ENCODE results near the gene TTR. TPM values are rescaled to one million over a fixed set of nuclear protein-coding genes. Genes with fewer than 3 reads are reported as not detected.

TTR gene
- total RNA-seq, 1 donor from 2014 or later, result not detected

GRCh38 chr18:31553800-31554199, 37.9 kb upstream of the TTR start:
- TF ChIP-seq, protein P1, sequence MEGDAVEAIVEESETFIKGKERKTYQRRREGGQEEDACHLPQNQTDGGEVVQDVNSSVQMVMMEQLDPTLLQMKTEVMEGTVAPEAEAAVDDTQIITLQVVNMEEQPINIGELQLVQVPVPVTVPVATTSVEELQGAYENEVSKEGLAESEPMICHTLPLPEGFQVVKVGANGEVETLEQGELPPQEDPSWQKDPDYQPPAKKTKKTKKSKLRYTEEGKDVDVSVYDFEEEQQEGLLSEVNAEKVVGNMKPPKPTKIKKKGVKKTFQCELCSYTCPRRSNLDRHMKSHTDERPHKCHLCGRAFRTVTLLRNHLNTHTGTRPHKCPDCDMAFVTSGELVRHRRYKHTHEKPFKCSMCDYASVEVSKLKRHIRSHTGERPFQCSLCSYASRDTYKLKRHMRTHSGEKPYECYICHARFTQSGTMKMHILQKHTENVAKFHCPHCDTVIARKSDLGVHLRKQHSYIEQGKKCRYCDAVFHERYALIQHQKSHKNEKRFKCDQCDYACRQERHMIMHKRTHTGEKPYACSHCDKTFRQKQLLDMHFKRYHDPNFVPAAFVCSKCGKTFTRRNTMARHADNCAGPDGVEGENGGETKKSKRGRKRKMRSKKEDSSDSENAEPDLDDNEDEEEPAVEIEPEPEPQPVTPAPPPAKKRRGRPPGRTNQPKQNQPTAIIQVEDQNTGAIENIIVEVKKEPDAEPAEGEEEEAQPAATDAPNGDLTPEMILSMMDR (IDR thresholded peaks at IDR 0.05; ENCODE audit: borderline replicate concordance), result no peak
- H3K27me3 ChIP-seq (ENCODE audit: low read depth), result peaks cover 12% of the 10 kb centered on the region
- H3K4me3 ChIP-seq, result no peak overlapping the region
- no peak for DNase-seq
- no peaks in the 10 kb centered on the region for H3K36me3 ChIP-seq
- no peak overlapping the region for H3K27ac ChIP-seq (replicated peaks)
- intact Hi-C loops (cut with micrococcal nuclease), result loop anchor here (10.0 kb wide), 1 partner anchor 271 kb away; no protein-coding TSS in a partner anchor
- no peaks in the 10 kb centered on the region for H3K9me3 ChIP-seq (replicated peaks)
- no peaks in the 10 kb centered on the region for H3K4me1 ChIP-seq

GRCh38 chr18:31554776-31555175, 36.9 kb upstream of the TTR start:
- intact Hi-C loops (cut with micrococcal nuclease), result loop anchor here (10.0 kb wide), 1 partner anchor 270 kb away; no protein-coding TSS in a partner anchor
- no peak overlapping the region for H3K4me3 ChIP-seq
- H3K27ac ChIP-seq (replicated peaks), result no peak overlapping the region
- H3K36me3 ChIP-seq, result no peaks in the 10 kb centered on the region
- peaks cover 12% of the 10 kb centered on the region for H3K27me3 ChIP-seq (ENCODE audit: low read depth)
- H3K9me3 ChIP-seq (replicated peaks), result no peaks in the 10 kb centered on the region
- no peaks in the 10 kb centered on the region for H3K4me1 ChIP-seq
- no peak for DNase-seq
- TF ChIP-seq, protein P1 (IDR thresholded peaks at IDR 0.05; ENCODE audit: borderline replicate concordance), result no peak

DNA sequence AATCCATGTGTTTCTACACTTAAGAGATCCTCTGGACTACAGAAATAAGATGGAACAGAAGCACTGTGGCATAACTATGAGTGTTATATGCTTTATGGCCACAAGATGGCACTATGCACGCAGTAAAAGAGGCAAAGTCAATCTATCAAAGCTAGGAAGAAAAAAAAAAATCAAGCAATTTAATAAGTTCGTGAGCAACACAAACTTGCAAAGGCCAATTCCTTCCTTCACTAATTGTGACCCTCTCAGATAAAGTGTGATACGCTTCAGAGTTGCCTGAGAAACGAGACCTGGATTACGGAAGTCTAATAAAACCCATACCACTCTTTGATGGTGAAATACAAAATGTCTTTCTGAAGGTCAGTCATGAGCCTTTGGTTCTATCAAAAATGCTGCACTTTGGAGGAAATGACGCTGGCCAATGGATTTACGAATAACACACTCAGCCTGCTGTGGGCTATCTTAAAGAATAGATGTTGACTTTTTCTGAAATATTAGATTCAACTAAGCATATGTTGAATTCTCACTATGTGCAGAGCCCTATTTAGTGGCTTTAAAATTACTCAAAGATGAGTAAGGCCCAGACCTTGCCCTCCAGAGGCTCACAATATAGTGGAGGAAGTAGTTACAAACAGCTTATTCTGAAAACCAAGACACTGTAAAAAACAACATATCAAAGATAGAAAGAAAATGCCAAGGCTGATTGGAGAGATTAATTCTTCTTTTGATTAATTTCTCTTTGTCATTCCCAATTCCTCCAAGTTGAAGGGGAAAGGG, 35.5 kb upstream of the TTR start:
- TF ChIP-seq, protein P1 (IDR thresholded peaks at IDR 0.05; ENCODE audit: borderline replicate concordance), result peak; percentile 86
- Histone ChIP-seq H3K9me3 (replicated peaks) (no peaks in the 10 kb centered on the region), H3K4me3 (no peak overlapping the region), H3K4me1 (no peaks in the 10 kb centered on the region), H3K36me3 (no peaks in the 10 kb centered on the region), H3K27ac (replicated peaks) (no peak overlapping the region), H3K27me3 (ENCODE audit: low read depth) (peaks cover 12% of the 10 kb centered on the region)
- intact Hi-C loops (cut with micrococcal nuclease), result loop anchor here (10.0 kb wide), 1 partner anchor 269 kb away; no protein-coding TSS in a partner anchor
- DNase-seq, result no peak

- Histone ChIP-seq H3K27ac (replicated peaks) (no peak overlapping the region), H3K4me3 (no peak overlapping the region), H3K9me3 (replicated peaks) (no peaks in the 10 kb centered on the region), H3K27me3 (ENCODE audit: low read depth) (peaks cover 12% of the 10 kb centered on the region), H3K4me1 (peaks cover 6% of the 10 kb centered on the region), H3K36me3 (no peaks in the 10 kb centered on the region)
- intact Hi-C loops (cut with micrococcal nuclease), result loop anchor here (10.0 kb wide), 1 partner anchor 267 kb away; no protein-coding TSS in a partner anchor
- TF ChIP-seq, protein P1 (IDR thresholded peaks at IDR 0.05; ENCODE audit: borderline replicate concordance), result no peak
- DNase-seq, result no peak
Measured at GRCh38 chr18:31557446-31557845, 34.2 kb upstream of the TTR start.

DNA sequence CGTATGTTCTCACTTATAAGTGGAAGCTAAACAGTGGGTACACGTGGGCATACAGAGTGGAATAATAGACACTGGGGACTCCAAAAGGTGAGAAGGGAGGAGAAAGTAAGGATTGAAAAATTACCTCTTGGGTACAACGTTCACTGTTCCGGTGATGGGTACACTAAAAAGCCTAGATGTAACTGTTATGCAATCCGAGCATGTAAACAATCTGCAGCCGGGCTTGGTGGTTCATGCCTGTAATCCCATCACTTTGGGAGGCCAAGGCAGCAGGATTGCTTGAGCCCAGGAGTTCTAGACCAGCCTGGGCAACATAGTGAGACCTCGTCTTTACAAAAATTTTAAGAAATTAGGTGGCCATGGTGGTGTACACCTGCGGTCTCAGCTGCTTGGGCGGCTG, 33.1 kb upstream of the TTR start:
- TF ChIP-seq, protein P1 (IDR thresholded peaks at IDR 0.05; ENCODE audit: borderline replicate concordance), result no peak
- H3K27ac ChIP-seq (replicated peaks), result no peak overlapping the region
- intact Hi-C loops (cut with micrococcal nuclease), result loop anchor here (10.0 kb wide), 1 partner anchor 266 kb away; no protein-coding TSS in a partner anchor
- H3K27me3 ChIP-seq (ENCODE audit: low read depth), result peaks cover 12% of the 10 kb centered on the region
- H3K4me1 ChIP-seq, result peaks cover 8% of the 10 kb centered on the region
- no peak overlapping the region for H3K4me3 ChIP-seq
- no peaks in the 10 kb centered on the region for H3K36me3 ChIP-seq
- no peak for DNase-seq
- no peaks in the 10 kb centered on the region for H3K9me3 ChIP-seq (replicated peaks)

All from left ventricle myocardium inferior (tissue), 1 donor.